GM23248 (cell line): Measurements from ENCODE around the gene PTPRN. TPM values are rescaled to one million over a fixed set of nuclear protein-coding genes. Genes with fewer than 3 reads are reported as not detected.
"Not testable (repeated sequence)": the region's sequence is repeated elsewhere in the genome, so short reads cannot be mapped to it uniquely, and the experiment has no call there.

ENCODE experiments used
- DNase-seq: peaks from one replicate; pipeline ENCODE4 v3.0.0-alpha.2; 2015
- H2AFZ ChIP-seq: fragments of 200-600 bp; sonication (generic); 2 replicates; pipeline ENCODE4 v1.6.1; 2016; ENCODE audit warnings: antibody characterized with exemption
- H3F3A ChIP-seq: fragments of 200-600 bp; sonication (generic); 2 replicates; pipeline ENCODE4 v1.6.1; 2016; ENCODE audit warnings: mild to moderate bottlenecking, antibody characterized with exemption, mixed run types; ENCODE audit not compliant: insufficient read depth
- H3K27ac ChIP-seq: fragments of 200-600 bp; sonication (generic); 2 replicates; pipeline ENCODE4 v1.5.1; 2016; ENCODE audit warnings: mild to moderate bottlenecking
- H3K27me3 ChIP-seq: fragments of 200-600 bp; sonication (generic); replicated peaks from 2 replicates; pipeline ENCODE4 v1.6.1; 2016; ENCODE audit warnings: mild to moderate bottlenecking; ENCODE audit not compliant: insufficient read depth
- H3K36me3 ChIP-seq: fragments of 200-600 bp; sonication (generic); 2 replicates; pipeline ENCODE4 v1.6.1; 2016; ENCODE audit warnings: low read depth, mild to moderate bottlenecking
- H3K4me1 ChIP-seq: fragments of 200-600 bp; sonication (generic); 2 replicates; pipeline ENCODE4 v1.6.1; 2016; ENCODE audit warnings: mild to moderate bottlenecking; ENCODE audit not compliant: insufficient read depth
- H3K4me2 ChIP-seq: fragments of 200-600 bp; sonication (generic); one replicate; pipeline ENCODE4 v1.6.1; 2016; ENCODE audit warnings: mild to moderate bottlenecking; ENCODE audit not compliant: unreplicated experiment
- H3K4me3 ChIP-seq: fragments of 200-600 bp; sonication (generic); 2 replicates; pipeline ENCODE4 v1.5.1; 2016; ENCODE audit warnings: mild to moderate bottlenecking
- H3K79me2 ChIP-seq: fragments of 200-600 bp; sonication (generic); 2 replicates; pipeline ENCODE4 v1.6.1; 2016; ENCODE audit warnings: mild to moderate bottlenecking; ENCODE audit not compliant: insufficient read depth
- H3K9ac ChIP-seq: fragments of 200-600 bp; sonication (generic); 2 replicates; pipeline ENCODE4 v1.6.1; 2016; ENCODE audit warnings: mild to moderate bottlenecking
- H3K9me2 ChIP-seq: fragments of 200-600 bp; sonication (generic); 2 replicates; pipeline ENCODE4 v1.6.1; 2016; ENCODE audit warnings: mixed run types, mild to moderate bottlenecking, moderate library complexity; ENCODE audit not compliant: insufficient read depth
- H3K9me3 ChIP-seq: fragments of 200-600 bp; sonication (generic); one replicate; pipeline ENCODE4 v1.6.1; 2017; ENCODE audit warnings: low read depth
- H4K20me1 ChIP-seq: fragments of 200-600 bp; sonication (generic); 2 replicates; pipeline ENCODE4 v1.6.0; 2016; ENCODE audit not compliant: insufficient read depth
- EZH2 ChIP-seq: fragments of 200-600 bp; sonication (generic); IDR thresholded peaks from 2 replicates; pipeline ENCODE4 v1.6.1; 2018; ENCODE audit warnings: antibody characterized with exemption, mild to moderate bottlenecking; ENCODE audit not compliant: insufficient read depth, poor library complexity, severe bottlenecking
- EZH2phosphoT487 ChIP-seq: fragments of 200-600 bp; sonication (generic); IDR thresholded peaks from 2 replicates; pipeline ENCODE4 v1.6.1; 2018; ENCODE audit warnings: antibody characterized with exemption, moderate library complexity, mild to moderate bottlenecking, low read depth; ENCODE audit not compliant: insufficient read depth
- WGBS, 2 experiments: methylation state at CpG; one replicate each; pipeline ENCODE4 v1.1.6; 2015 to 2017; ENCODE audit warnings: low lambda C conversion rate in 2 of 2, low coverage in 1 of 2; ENCODE audit errors: missing lambda C conversion rate in 2 of 2; 5-methylcytosine and 5-hydroxymethylcytosine counted together
- in situ Hi-C: fragments of 300-500 bp; cut with MboI; formaldehyde crosslinking; loops from 2 replicates; pipeline ENCODE4 v1.15.0; 2020
- polyA plus RNA-seq: library from polyadenylated mRNA; unstranded; fragments of >200 nt; fragmentation: Nextera tagmentation; extraction: Ambion mirVana; gene quantifications from 2 replicates; pipeline ENCODE4 v1.2.1, GENCODE V29; 2016
- total RNA-seq: library from RNA; depleted of rRNA; stranded (reverse); fragments of >200 nt; shearing (Covaris generic); gene quantifications from 2 replicates; pipeline ENCODE4 v1.2.3, GENCODE V29; 2014

Gene PTPRN
- total and polyA plus RNA-seq, 2 experiments from 2014 or later, result 29.2 to 54.1 TPM

GRCh38 chr2:219268294-219268693 is 40.9 kb downstream of the PTPRN start:
- WGBS, 2 experiments, result 41 to 54% methylated on average over 2 of the region's 2 CpGs
- Histone ChIP-seq H3K36me3 (no peaks in the 10 kb centered on the region), H2AFZ (no peak overlapping the region), H3K4me2 (no peak overlapping the region), H3K9me2 (no peaks in the 10 kb centered on the region), H3K9me3 (no peaks in the 10 kb centered on the region), H3K27me3 (no peaks in the 10 kb centered on the region), H3K79me2 (no peaks in the 10 kb centered on the region), H3K9ac (no peak overlapping the region), H4K20me1 (no peaks in the 10 kb centered on the region), H3K4me1 (0 out of 2 replicates have a peak, but pooled peaks cover 11% of the 10 kb centered on the region), H3K27ac (no peak overlapping the region), H3K4me3 (no peak overlapping the region), H3F3A (peaks cover under 1% of the 10 kb centered on the region; the same call in 1 of the 2 replicates)
- DNase-seq, result no peak
- no peak for TF ChIP-seq EZH2
- TF ChIP-seq EZH2phosphoT487, result no peak
- in situ Hi-C loops, result no loop called here

- no peak overlapping the region for H3K4me2 ChIP-seq
- H3K4me1 ChIP-seq, result no peaks in the 10 kb centered on the region
- no peak for TF ChIP-seq EZH2phosphoT487
- no peak for TF ChIP-seq EZH2
- H3K9ac ChIP-seq, result no peak overlapping the region
- no peaks in the 10 kb centered on the region for H3K79me2 ChIP-seq
- in situ Hi-C loops, result no loop called here
- H3K27ac ChIP-seq, result no peak overlapping the region
- H3K36me3 ChIP-seq, result no peaks in the 10 kb centered on the region
- no peaks in the 10 kb centered on the region for H3F3A ChIP-seq
- H3K27me3 ChIP-seq, result no peaks in the 10 kb centered on the region
- H3K9me2 ChIP-seq, result no peaks in the 10 kb centered on the region
- no peaks in the 10 kb centered on the region for H3K9me3 ChIP-seq
- WGBS, 2 experiments, result 50% methylated on average over 1 of the region's 1 CpG; no CpG with 5 or more reads in 1 of the 2 experiments
- H3K4me3 ChIP-seq, result no peak overlapping the region
- no peak for DNase-seq
- H2AFZ ChIP-seq, result no peak overlapping the region
- no peaks in the 10 kb centered on the region for H4K20me1 ChIP-seq
Measured at GRCh38 chr2:219266886-219267285, 42.3 kb downstream of the PTPRN start.

GRCh38 chr2:219266232-219266631 is 43.0 kb downstream of the PTPRN start:
- Histone ChIP-seq H3F3A (no peaks in the 10 kb centered on the region), H3K9me2 (no peaks in the 10 kb centered on the region), H2AFZ (no peak overlapping the region), H4K20me1 (no peaks in the 10 kb centered on the region), H3K9ac (no peak overlapping the region), H3K9me3 (no peaks in the 10 kb centered on the region), H3K4me2 (no peak overlapping the region), H3K4me1 (no peaks in the 10 kb centered on the region), H3K36me3 (no peaks in the 10 kb centered on the region), H3K27ac (no peak overlapping the region), H3K27me3 (no peaks in the 10 kb centered on the region), H3K79me2 (no peaks in the 10 kb centered on the region), H3K4me3 (no peak overlapping the region)
- in situ Hi-C loops, result no loop called here
- DNase-seq, result no peak
- WGBS, 2 experiments, result 54 to 58% methylated on average over 5 of the region's 5 CpGs
- TF ChIP-seq EZH2 (no peak), EZH2phosphoT487 (no peak)

GRCh38 chr2:219261024-219261855 is 48.0 kb downstream of the PTPRN start:
- no peaks in the 10 kb centered on the region for H3K4me1 ChIP-seq
- TF ChIP-seq EZH2 (no peak), EZH2phosphoT487 (no peak)
- H3K4me3 ChIP-seq, result no peak overlapping the region
- no peaks in the 10 kb centered on the region for H3K27me3 ChIP-seq
- no peak overlapping the region for H3K4me2 ChIP-seq
- no peaks in the 10 kb centered on the region for H3K36me3 ChIP-seq
- no peaks in the 10 kb centered on the region for H3K79me2 ChIP-seq
- no peak overlapping the region for H2AFZ ChIP-seq
- DNase-seq, result no peak
- WGBS, 2 experiments, result 56 to 59% methylated on average over 5 of the region's 5 CpGs
- in situ Hi-C loops, result no loop called here
- H3F3A ChIP-seq, result no peaks in the 10 kb centered on the region
- no peaks in the 10 kb centered on the region for H4K20me1 ChIP-seq
- no peak overlapping the region for H3K27ac ChIP-seq
- H3K9me2 ChIP-seq, result no peaks in the 10 kb centered on the region
- H3K9me3 ChIP-seq, result no peaks in the 10 kb centered on the region
- H3K9ac ChIP-seq, result no peak overlapping the region

GRCh38 chr2:219258942-219259341 is 50.3 kb downstream of the PTPRN start:
- H3K27ac ChIP-seq, H3K9ac ChIP-seq, H3K4me3 ChIP-seq, H3K4me2 ChIP-seq, H3K79me2 ChIP-seq, H3K36me3 ChIP-seq, in situ Hi-C loops, H3K4me1 ChIP-seq, H2AFZ ChIP-seq, DNase-seq, H3K27me3 ChIP-seq, H3K9me2 ChIP-seq, H3K9me3 ChIP-seq, H4K20me1 ChIP-seq, H3F3A ChIP-seq: not testable (repeated sequence)
- 67 to 73% methylated on average over 10 of the region's 10 CpGs for WGBS, 2 experiments
